Left forelimb (tissue), 1 donor: ENCODE measurements around the gene KCTD19.
"Not testable (repeated sequence)": the region's sequence is repeated elsewhere in the genome, so short reads cannot be mapped to it uniquely, and the experiment has no call there.

Experiments used
- DNase-seq: peaks from one replicate; pipeline ENCODE4 v3.0.0-alpha.2; 2018; ENCODE audit warnings: low spot score

The KCTD19 gene

DNA sequence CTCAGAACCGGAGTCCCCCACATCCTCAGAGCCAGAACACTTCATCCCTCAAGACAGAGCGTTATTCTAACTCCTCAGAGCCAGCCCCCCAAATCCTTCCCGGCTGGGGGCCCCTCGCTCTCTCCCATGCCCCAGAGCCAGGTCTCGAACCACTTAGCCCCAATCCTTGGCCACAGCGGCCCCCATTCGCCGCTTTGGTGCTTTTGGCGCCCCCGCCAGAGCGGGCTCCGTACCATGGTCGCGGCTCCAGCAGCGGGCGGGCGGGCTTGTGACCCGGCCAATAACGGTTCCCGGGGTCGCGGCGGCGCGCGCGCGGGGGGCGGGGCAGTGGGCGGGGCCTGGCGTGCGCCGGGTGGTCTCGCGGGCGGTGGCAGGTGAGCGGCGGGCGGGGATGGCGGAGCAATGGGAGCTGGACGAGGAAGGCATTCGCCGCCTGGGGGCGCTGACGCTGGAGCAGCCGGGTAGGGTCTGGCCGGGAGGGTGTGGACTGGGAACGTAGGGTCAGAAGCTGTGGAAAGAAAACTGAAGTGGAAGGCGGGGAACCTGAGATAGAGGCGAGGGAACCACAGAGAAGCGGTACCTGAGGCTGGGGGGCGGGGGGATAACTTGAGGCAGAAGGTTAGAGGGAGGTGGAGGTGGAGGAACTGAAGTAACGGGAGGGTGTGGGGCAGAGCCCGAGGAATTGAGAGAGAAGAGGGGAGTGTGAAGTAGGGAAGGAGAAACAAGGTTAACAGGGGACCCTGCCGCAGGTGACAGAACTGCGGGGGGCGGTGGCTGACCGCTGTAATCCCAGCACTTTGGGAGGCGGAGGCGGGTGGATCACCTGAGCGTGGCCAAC is at the start of gene KCTD19, which contains the start of gene LRRC36:
TSS of gene KCTD19 (minus strand) at position 270 of the 838 bp plus-strand sequence. CDS start at position 236, 34 bp downstream.
TSS of gene LRRC36 (plus strand) at position 344 of the 838 bp plus-strand sequence. CDS start at position 392, 48 bp downstream.
- DNase-seq = no peak

DNA sequence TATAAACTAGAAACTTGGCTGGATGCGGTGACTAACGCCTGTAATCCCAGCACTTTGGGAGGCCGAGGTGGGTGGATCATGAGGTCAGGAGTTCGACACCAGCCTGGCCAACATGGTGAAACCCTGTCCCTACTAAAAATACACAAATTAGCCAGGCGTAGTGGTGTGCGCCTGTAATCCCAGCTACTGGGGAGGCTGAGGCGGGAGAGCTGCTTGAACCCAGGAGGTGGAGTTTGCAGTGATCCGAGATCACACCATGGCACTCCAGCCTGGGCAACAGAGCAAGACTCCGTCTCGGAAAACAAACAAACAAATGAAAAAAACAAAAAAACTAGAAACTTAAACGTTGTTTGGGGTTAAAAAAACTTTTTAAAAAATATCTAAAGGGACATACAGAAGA is 49.5 kb upstream of the KCTD19 start:
- DNase-seq = not testable (repeated sequence)

DNA sequence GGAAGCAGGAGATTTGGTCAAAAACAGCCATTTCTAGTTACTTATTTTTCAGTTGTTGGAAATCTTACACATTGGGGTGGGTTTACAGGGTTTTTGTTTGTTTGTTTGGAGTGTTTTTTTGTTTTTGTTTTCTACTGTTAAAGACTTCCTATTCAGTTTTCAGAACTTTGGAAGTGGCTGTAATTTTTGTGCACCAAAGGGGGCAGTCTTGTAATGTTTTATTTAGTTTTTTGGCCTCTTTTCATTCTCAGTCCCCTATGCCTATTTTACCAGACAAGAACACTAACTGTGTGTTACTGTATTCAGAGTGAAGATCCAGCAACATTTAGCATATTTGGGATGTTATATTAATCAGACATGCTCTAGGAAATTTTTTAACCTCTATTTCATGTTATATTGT is 46.1 kb upstream of the KCTD19 start:
- no peak for DNase-seq

DNA sequence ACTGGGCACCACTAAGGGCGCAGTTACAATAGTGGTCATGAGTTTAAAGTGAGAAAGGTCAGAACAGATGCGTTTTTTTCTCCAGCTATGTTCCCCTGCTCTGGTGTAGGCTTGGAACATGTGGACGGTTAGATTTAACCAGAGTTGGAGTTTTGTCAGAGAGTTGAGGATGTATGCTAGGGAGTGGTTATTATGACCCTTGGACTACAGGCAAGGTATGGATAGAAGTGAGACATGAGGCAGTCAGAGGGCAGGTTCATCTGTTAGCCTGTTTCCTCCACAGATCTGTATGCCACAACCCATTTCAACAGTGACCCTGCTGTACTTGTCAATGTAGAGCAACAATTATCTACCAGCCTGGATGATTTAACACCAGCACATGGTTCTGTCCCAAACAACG is 44.1 kb upstream of the KCTD19 start:
- no peak for DNase-seq

DNA sequence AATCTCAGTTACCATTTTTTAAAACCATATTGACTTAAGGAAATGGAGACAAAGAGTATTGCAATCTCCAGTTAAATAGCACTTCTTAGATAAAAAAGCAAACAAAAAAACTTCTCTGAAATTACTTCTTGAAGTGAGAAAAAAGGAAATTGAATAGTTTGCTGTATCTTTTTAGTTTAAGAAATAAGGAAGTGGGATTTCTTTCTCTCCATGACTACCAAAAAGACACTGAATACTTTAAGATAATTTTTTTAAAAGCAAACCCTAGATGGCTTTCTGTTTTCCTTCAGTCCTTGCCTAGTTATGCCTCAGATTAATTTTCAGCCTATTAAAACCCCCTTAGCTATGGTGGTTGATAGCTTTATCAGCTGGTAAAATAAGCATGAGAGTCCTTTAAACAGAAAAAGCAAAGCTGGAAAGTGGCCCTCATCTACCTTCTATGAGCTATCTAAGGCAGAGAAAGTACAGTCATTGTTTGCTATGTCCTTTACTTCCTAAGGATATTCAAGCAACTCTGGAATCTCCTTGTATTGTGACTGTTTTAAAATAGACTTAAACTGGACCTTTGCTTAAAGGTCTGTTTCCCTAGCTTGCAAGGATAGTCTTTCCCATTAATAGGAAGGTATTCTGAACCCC is 38.2 kb upstream of the KCTD19 start:
- no peak for DNase-seq

DNA sequence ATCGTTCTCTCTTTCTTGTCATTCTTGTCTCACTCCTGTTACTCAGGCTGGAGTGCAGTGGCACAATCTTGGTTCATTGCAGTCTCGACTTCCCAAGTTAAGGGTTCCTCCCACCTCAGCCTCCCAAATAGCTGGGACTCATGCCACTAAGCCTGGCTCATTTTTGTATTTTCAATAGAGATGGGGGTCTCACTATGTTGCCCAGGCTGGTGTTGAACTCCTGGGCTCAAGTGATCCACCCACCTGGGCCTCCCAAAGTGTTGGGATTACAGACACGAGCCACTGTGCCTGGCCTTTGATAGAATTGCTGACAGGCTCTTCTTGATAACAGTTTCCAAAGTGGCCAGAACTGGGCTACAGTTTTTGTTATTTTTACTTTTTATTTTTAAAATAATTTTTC is 34.5 kb upstream of the KCTD19 start:
- no peak for DNase-seq

DNA sequence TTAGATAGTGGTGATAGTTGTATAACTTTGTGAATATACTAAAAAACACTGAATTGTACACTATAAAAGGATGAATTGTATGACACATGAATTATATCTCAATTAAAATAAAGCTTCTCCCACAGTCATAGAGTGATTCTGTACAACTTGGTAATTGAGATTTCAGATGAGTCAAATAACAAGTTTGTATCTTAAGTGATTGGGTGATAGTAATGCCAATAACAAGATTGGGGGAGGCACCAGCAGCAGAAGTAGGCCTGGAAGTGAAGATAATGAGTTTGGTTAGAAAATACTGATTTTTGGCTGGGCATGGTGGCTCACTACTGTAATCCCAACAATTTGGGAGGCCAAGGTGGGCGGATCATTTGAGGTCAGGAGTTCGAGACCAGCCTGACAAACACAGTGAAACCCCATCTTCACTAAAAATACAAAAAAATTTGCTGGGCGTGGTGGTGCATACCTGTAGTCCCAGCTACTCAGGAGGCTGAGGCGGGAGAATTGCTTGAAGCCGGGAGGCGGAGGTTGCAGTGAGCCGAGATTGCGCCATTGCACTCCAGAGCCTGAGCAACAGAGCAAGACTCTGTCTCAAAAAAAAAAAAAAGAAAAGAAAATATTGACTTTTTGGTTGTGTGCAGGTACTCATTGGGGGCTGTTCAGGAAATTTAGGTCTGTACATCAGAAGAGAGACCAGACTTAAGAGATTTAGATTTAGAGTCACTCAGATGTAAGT is 33.2 kb upstream of the KCTD19 start:
- not testable (repeated sequence) for DNase-seq

DNA sequence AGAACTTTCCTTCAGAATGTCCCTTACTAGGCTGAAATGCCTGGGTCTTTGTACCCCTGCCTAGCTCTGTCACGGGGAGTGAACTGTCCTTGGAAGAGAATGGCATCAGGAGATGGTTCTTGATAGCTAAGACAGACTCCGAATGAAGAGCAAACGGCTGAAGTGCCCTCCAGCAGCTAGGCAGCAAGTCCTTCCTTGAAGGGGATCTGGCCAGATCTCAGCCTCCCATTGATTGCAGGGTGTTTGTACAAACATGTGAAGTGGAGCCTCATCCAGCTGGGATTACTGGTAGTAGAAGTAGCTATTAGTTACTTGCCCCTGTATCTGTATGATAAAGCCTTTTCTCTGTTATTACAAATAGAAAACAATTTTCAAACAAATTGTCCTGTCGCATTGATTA is 31.0 kb upstream of the KCTD19 start:
- DNase-seq = no peak

DNA sequence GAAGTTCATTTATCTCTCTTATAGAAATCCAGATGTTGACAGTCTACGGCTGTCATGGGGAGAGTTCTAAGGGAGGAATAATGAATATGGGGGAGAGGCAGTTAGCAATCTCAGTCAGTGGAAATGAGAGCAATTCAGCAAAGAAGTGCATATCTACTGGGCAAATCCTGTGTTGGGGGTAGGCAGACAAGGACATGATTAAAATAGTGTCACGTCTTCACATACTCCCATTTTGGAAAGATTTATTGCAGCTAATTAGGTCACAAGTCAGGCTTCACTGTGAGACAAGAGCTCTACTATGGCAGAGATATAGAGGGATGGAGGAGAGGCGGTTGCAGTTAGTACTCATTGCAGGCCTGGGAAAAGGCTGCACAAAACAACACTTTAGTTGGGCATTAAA is 29.9 kb upstream of the KCTD19 start:
- no peak for DNase-seq

DNA sequence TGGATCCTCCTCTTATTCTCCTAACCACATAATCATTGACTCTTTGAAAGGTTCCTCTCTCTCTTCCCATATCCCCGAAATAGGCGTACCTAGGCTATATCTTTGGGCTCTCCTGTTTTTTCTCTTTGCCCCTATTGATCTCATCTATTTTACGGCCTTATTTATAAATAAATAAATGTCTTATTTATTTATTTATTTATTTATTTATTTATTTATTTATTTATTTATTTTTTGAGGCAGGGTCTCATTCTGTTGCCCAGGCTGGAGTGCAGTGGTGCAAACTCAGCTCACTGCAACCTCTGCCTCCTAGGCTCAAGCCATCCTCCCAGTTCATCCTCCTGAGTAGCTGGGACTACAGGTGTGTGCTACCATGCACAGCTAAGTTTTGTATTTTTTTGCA is 25.9 kb upstream of the KCTD19 start:
- not testable (repeated sequence) for DNase-seq

DNA sequence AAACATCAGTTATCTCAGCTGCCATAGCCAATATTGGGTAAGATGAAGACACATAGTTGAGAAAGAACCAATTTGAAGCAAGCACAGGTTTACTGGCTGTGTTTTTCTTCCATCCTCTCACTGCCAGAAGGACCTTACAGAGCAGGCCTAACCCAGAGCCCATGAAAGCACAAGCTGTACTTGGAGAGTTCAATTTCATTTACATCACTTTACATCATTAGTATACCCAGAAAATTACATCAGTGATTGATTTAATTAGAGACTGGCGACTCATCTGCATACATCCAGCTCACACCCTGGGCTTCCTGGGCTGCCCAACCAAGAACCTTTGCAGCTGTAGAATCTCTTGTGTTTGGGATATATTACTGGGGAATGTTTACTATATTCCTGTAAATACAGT is 23.8 kb upstream of the KCTD19 start:
- no peak for DNase-seq

DNA sequence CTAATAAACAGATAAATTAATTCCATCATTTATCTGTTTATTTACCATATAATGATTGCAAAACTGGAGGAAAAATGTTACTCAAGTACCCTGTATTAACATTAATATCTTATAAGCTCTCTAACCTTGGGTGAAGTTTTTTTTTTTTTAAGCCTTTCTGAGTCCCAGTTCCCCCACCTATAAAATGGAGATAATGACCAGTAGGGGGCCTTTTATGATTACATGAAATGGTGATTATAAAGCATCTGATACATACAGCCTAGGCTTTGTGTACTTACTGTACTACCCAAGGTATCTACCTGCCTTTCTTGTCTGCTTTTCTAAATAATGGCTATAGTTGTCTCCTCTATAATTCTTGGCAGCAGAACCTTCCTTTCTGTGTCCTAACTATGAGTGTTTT is 22.6 kb upstream of the KCTD19 start:
- DNase-seq = no peak

DNA sequence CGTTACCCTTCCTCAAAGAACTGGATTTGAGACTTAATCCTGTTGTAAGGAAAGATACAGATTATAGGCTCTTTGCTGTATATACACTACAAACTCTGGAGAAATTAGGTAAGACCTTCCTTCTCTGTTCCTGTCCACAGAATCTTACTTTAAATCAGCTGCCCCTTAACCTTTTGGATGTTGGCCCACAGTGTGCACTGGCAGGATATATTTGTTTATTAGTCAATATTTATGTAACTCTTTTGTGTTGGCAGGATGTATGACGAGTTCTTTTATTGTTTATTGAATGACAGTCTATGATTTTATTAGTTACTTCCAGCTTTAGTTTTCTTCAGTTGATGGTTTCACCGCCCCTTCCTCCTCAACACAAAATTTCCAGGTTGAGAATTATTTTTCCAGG is 19.8 kb upstream of the KCTD19 start:
- DNase-seq = no peak

DNA sequence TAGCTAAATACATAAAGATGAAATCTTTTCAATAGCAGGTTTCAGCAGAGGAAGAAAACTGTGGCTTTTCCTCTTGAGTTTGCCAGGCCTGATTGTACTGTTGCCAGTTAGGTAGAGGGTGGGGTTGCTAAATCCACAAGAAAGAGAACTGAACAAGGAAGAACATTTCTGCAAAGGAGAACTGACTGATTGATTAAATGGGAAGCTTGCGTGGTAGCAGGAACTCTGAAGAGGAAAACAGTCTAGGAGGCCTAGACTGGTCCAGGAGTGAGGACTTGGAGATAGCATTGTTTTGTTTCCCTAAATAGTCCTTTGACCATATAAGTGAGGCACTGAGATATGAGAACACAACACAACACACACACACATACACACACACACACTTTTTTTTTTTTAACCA is 18.9 kb upstream of the KCTD19 start:
- no peak for DNase-seq

DNA sequence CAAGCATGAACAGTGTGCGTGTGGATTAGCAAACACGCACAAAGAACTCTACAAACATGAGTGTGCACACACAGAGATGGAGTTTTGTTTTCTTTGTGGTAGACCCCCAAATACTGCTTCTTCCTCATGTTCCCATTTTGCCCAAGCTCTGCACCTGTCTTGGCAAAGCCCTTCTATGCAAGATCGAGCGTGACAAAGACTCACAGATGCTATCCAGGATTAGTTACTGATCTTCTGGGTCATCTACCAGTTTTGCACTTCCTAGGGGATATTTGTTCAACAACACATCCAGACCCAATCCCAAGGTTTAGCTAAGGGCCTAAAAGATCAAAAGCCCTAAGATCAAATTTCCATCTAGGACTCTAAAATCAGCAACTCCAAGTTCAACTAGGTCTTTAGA is 16.1 kb upstream of the KCTD19 start:
- no peak for DNase-seq

DNA sequence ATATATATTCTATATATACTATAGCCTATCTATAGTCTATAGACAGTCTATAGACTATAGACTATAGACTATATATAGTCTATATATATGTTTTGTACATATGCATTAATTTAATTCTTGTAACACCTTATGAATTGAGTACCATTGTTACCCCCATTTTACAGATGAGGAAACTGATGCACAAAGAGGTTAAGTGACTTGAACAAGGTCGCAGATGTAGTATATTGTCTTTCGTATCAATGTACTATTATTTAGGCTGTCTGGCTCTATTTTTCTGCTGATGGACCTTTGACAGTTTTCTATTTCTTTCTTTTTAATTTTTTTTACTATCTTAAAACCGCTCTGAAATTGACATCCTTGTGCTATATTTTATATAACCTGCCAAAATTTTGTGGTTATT is 14.7 kb upstream of the KCTD19 start:
- no peak for DNase-seq

DNA sequence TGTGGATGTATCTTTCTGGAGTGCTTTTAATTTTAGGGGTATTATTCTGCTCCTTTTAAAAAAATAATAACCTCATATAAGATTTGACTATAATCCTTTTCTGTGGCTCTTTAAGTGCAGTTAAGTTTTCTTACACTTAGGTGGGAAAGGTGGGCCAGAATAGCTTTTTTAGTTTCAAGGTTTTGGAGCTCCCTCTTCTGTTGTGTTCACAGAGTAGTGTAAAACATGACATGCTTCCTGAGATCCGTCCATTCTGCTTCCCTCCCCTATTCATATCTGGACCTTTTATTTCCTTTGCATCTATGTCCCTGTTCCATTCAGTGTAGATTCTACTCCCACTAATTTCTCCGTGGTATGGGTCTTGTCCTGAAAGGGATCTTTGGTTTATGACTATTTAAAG is 12.9 kb upstream of the KCTD19 start:
- no peak for DNase-seq

DNA sequence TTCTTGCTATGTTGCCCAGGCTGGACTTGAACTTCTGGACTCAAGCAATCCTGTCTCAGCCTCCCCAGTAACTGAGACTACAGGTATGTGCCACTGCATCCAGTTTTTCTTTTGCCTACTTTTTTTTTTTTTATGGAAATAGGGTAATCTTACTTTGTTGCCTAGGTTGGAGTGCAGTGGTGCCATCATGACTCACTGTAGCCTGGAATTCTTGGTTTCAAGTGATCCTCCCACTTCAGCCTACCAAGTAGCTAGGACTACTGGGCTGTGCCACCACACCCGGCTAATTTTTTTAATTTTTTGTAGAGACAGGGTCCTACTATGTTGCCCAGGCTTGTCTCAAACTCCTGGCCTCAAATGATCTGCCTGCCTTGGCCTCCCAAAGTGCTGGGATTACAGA is 10.1 kb upstream of the KCTD19 start:
- no peak for DNase-seq

DNA sequence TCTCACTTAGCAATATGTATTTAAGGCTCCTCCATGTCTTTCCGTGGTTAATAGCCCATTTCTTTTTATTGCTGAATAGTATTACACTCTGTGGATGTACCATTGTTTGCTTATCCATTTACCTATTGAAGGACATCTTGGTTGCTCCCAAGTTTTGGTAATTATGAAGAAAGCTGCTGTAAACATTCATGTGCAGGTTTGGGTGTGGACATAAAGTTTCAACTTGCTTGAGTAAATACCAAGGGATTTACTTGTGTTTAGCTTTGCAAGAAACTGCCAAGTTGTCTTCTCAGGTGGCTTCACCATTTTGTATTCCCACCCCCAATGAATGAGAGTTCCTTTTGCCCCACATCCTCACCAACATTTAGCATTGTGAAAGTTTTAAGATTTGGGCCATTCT is 9.6 kb upstream of the KCTD19 start:
- DNase-seq = no peak

DNA sequence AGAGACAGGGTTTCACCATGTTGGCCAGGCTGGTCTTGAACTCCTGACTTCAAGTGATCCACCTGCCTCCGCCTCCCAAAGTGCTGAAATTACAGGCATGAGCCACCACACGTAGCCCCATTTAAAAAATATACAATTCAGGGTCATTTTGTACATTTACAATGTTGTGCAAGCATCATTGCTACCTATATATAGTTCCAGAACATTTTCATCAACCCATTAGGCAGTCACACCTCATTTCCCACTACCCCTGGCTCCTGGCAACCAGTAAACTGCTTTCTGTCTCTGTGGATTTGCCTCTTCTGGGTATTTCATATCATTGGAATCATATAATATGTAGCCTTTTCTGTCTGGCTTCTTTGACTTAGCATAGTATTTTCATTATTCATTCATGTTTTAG is 6.8 kb upstream of the KCTD19 start:
- no peak for DNase-seq

DNA sequence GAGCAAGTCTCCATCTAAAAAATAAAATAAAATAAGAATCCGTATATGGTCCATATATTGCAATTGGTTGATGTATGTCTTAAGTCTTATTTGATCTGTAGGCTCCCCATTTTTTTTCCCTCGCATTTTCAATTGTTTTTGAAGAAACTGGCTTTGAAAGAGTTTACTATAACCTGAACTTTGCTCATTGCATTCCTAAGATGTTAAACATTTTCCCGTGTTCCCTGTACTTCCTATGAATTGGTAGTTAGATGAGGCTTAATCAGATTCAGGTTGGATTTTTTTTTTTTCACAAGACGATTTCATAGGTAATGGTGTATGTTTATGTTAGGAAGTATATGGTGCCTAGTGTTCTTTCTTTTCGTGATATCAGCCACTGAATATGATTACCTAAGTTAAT is 3.4 kb upstream of the KCTD19 start:
- DNase-seq = no peak

DNA sequence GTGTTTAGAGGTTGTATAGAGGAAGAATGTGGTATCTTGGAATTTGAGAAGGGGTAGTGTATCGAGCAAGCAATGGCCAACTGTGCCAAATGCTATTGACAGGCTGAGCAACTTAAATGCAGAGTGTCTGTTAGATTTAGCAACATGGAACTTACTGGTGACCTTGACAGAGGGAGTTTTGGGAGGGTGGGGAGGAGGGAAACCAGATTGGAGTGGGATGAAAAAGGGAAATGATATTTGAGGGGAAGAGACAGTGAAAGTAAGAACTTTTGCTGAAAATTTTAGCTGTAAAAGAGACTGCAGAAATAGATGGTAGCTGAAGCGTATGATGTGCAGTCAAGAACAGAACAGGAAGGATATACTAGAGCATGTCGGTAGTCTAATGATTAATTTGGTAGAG is 1.2 kb upstream of the KCTD19 start:
- no peak for DNase-seq

DNA sequence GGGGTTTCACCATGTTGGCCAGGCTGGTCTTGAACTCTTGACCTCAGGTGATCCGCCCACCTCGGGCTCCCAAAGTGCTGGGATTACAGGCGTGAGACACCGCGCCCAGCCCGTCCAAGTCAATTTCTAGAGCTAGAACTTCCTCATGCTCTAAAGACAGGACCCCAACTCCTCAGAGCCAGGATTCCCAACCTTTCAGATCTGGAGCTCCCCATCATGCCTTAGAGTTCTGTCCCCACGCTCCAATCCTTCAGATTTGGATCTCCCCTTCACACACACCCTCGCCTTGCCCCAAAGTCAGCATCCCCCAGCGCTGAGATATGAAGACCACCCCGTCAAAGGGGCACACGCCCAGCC is 448 bp downstream of the KCTD19 start:
- no peak for DNase-seq
